PC-9 (cell line): ENCODE data around the gene HTRA3.

Source experiments
- CTCF ChIP-seq: fragments of 200-600 bp; sonication (generic); conservative IDR thresholded peaks from 2 replicates; pipeline ENCODE4 v1.6.1; 2017; ENCODE audit warnings: mixed run types, antibody characterized with exemption, mild to moderate bottlenecking, moderate library complexity
- EZH2 ChIP-seq: fragments of 200-600 bp; sonication (generic); IDR thresholded peaks from 2 replicates; pipeline ENCODE4 v1.8.0; 2017; ENCODE audit warnings: antibody characterized with exemption, low read depth

GRCh38 chr4:8278421-8279287 lies 9.1 kb downstream of the HTRA3 start:
- no peak for TF ChIP-seq EZH2
- no peak for TF ChIP-seq CTCF
